Measurements from ENCODE around the gene RAET1G.

GRCh38 chr6:149884215-149884614 is 38.7 kb downstream of the RAET1G start:
- TF ChIP-seq, protein P1, sequence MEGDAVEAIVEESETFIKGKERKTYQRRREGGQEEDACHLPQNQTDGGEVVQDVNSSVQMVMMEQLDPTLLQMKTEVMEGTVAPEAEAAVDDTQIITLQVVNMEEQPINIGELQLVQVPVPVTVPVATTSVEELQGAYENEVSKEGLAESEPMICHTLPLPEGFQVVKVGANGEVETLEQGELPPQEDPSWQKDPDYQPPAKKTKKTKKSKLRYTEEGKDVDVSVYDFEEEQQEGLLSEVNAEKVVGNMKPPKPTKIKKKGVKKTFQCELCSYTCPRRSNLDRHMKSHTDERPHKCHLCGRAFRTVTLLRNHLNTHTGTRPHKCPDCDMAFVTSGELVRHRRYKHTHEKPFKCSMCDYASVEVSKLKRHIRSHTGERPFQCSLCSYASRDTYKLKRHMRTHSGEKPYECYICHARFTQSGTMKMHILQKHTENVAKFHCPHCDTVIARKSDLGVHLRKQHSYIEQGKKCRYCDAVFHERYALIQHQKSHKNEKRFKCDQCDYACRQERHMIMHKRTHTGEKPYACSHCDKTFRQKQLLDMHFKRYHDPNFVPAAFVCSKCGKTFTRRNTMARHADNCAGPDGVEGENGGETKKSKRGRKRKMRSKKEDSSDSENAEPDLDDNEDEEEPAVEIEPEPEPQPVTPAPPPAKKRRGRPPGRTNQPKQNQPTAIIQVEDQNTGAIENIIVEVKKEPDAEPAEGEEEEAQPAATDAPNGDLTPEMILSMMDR (IDR thresholded peaks at IDR 0.05) = peak in 1 of 6 experiments; percentile 16
- no peak for TF ChIP-seq POLR2A (IDR thresholded peaks at IDR 0.05)
